Measurements from ENCODE around the gene VPS52.

DNA sequence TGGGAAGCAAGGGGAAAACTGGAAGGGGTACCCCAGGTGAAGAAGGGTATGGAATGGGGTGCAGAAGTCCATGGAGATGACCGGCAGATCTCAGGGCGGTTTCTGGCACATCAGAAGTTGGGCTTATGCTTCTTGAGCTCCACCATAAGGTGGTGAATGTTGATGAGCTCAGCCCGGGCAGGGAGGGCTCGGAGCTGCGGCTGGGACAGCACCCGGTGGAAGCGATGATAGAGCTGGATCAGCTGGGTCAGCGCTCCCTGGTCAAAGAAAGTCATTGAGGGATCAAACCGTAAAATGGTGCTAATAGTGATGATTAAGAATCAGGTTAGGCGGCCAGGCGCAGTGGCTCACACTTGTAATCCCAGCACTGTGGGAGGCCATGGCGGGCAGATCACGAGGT lies 20.9 kb downstream of the VPS52 start:
- TF ChIP-seq, protein P1, sequence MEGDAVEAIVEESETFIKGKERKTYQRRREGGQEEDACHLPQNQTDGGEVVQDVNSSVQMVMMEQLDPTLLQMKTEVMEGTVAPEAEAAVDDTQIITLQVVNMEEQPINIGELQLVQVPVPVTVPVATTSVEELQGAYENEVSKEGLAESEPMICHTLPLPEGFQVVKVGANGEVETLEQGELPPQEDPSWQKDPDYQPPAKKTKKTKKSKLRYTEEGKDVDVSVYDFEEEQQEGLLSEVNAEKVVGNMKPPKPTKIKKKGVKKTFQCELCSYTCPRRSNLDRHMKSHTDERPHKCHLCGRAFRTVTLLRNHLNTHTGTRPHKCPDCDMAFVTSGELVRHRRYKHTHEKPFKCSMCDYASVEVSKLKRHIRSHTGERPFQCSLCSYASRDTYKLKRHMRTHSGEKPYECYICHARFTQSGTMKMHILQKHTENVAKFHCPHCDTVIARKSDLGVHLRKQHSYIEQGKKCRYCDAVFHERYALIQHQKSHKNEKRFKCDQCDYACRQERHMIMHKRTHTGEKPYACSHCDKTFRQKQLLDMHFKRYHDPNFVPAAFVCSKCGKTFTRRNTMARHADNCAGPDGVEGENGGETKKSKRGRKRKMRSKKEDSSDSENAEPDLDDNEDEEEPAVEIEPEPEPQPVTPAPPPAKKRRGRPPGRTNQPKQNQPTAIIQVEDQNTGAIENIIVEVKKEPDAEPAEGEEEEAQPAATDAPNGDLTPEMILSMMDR (IDR thresholded peaks at IDR 0.05) = no peak
- TF ChIP-seq POLR2A (IDR thresholded peaks at IDR 0.05) (no peak), EP300 (IDR thresholded peaks at IDR 0.05) (no peak)
